Measurements from ENCODE around the gene P2RY6. TPM values are rescaled to one million over a fixed set of nuclear protein-coding genes. Genes with fewer than 3 reads are reported as not detected.

P2RY6 gene
- total RNA-seq, 1 experiment from 2014 or later: not detected

- peaks cover 2% of the 10 kb centered on the region for H4K20me1 ChIP-seq (ENCODE audit: control insufficient read depth, insufficient read depth, insufficient read length)
- no peaks in the 10 kb centered on the region for H3K9me3 ChIP-seq (ENCODE audit: control insufficient read depth, low read depth, low read length)
- peaks cover 3% of the 10 kb centered on the region for H3K23me2 ChIP-seq (ENCODE audit: insufficient read length, low read depth, low read length, poor library complexity, severe bottlenecking)
- no peaks in the 10 kb centered on the region for H3K4me1 ChIP-seq (ENCODE audit: insufficient read depth, low read length)
- WGBS (ENCODE audit: extremely low coverage, insufficient read length, low lambda C conversion rate): no CpG with 5 or more reads among the region's 20 CpGs
- H3K18ac ChIP-seq (ENCODE audit: insufficient read length, low read depth, low read length): no peak overlapping the region
- no peak overlapping the region for H2AFZ ChIP-seq (ENCODE audit: low read length)
- H4K91ac ChIP-seq (ENCODE audit: insufficient read length, low read depth, low read length): no peak overlapping the region
- Mint-ChIP-seq H3K27me3 (ENCODE audit: low read depth) (peaks cover 49% of the 10 kb centered on the region), H3K4me3 (no peak overlapping the region; a peak in 1 of 5 replicates), H3K9me3 (no peaks in the 10 kb centered on the region), H3K4me1 (peaks cover 26 to 29% of the 10 kb centered on the region in 2 experiments), H3K36me3 (ENCODE audit: insufficient read depth in 1 of 3, low read depth in 3 of 3) (peaks cover 0 to 4% (median 3%) of the 10 kb centered on the region in 3 experiments; a peak in 4 of 7 replicates), H3K27ac (no peak overlapping the region)
- H2BK12ac ChIP-seq (ENCODE audit: insufficient read length, low read depth, low read length): no peak overlapping the region
- no peak overlapping the region for H4K8ac ChIP-seq (replicated peaks; ENCODE audit: insufficient read length, low read depth, low read length)
- H2BK15ac ChIP-seq (ENCODE audit: low read depth, low read length): no peak overlapping the region
- no peak overlapping the region for H3T11ph ChIP-seq (ENCODE audit: low read length)
- no peak overlapping the region for H2BK120ac ChIP-seq (ENCODE audit: low read depth, low read length, poor library complexity, severe bottlenecking)
- H3K9ac ChIP-seq (ENCODE audit: extremely low read depth, insufficient read length, low read length): no peak overlapping the region
- H3K4ac ChIP-seq (ENCODE audit: low read depth, low read length): no peak overlapping the region
- H3K79me1 ChIP-seq (ENCODE audit: insufficient read depth, low read depth, low read length, poor library complexity, severe bottlenecking): no peaks in the 10 kb centered on the region
- no peak for TF ChIP-seq CTCF (conservative IDR thresholded peaks at IDR 0.05)
- no peak overlapping the region for H3K27ac ChIP-seq (ENCODE audit: insufficient read length, low read depth, low read length)
- no peak overlapping the region for H2BK20ac ChIP-seq (ENCODE audit: low read depth, low read length, poor library complexity, severe bottlenecking)
- no peak overlapping the region; the same call in 1 of the 2 replicates for H3K14ac ChIP-seq (ENCODE audit: insufficient read depth, low read length)
- H3K27me3 ChIP-seq (ENCODE audit: insufficient read depth, low read length): peaks cover 9% of the 10 kb centered on the region; the same call in 1 of the 2 replicates
- no peak overlapping the region for H3K56ac ChIP-seq (ENCODE audit: insufficient read length, low read depth, low read length)
- no peaks in the 10 kb centered on the region for H3K79me2 ChIP-seq (ENCODE audit: insufficient read depth, low read length)
- no peak overlapping the region for H4K5ac ChIP-seq (ENCODE audit: insufficient read length, low read depth, low read length)
- H2AK5ac ChIP-seq (ENCODE audit: insufficient read length, low read length): no peak overlapping the region
- H3K4me2 ChIP-seq (ENCODE audit: insufficient read depth, insufficient read length, low read length): no peak overlapping the region
- no peak overlapping the region for H3K23ac ChIP-seq (ENCODE audit: insufficient read length, low read depth, low read length)
- no peak for DNase-seq
- no peak overlapping the region for H2BK5ac ChIP-seq (ENCODE audit: insufficient read length, low read length)
These were observed 72.1 kb downstream of the P2RY6 start for GRCh38 chr11:73344191-73344607.

Data from H9 (cell line).